GM23248 (cell line): ENCODE measurements around the gene ZNF32. TPM values are rescaled to one million over a fixed set of nuclear protein-coding genes. Genes with fewer than 3 reads are reported as not detected.
"Not testable (repeated sequence)": the region's sequence is repeated elsewhere in the genome, so short reads cannot be mapped to it uniquely, and the experiment has no call there.

Experiments
- DNase-seq: peaks from one replicate; pipeline ENCODE4 v3.0.0-alpha.2; 2015
- H2AFZ ChIP-seq: fragments of 200-600 bp; sonication (generic); 2 replicates; pipeline ENCODE4 v1.6.1; 2016; ENCODE audit warnings: antibody characterized with exemption
- H3F3A ChIP-seq: fragments of 200-600 bp; sonication (generic); 2 replicates; pipeline ENCODE4 v1.6.1; 2016; ENCODE audit warnings: mild to moderate bottlenecking, antibody characterized with exemption, mixed run types; ENCODE audit not compliant: insufficient read depth
- H3K27ac ChIP-seq: fragments of 200-600 bp; sonication (generic); 2 replicates; pipeline ENCODE4 v1.5.1; 2016; ENCODE audit warnings: mild to moderate bottlenecking
- H3K27me3 ChIP-seq: fragments of 200-600 bp; sonication (generic); replicated peaks from 2 replicates; pipeline ENCODE4 v1.6.1; 2016; ENCODE audit warnings: mild to moderate bottlenecking; ENCODE audit not compliant: insufficient read depth
- H3K36me3 ChIP-seq: fragments of 200-600 bp; sonication (generic); 2 replicates; pipeline ENCODE4 v1.6.1; 2016; ENCODE audit warnings: low read depth, mild to moderate bottlenecking
- H3K4me1 ChIP-seq: fragments of 200-600 bp; sonication (generic); 2 replicates; pipeline ENCODE4 v1.6.1; 2016; ENCODE audit warnings: mild to moderate bottlenecking; ENCODE audit not compliant: insufficient read depth
- H3K4me2 ChIP-seq: fragments of 200-600 bp; sonication (generic); one replicate; pipeline ENCODE4 v1.6.1; 2016; ENCODE audit warnings: mild to moderate bottlenecking; ENCODE audit not compliant: unreplicated experiment
- H3K4me3 ChIP-seq: fragments of 200-600 bp; sonication (generic); 2 replicates; pipeline ENCODE4 v1.5.1; 2016; ENCODE audit warnings: mild to moderate bottlenecking
- H3K79me2 ChIP-seq: fragments of 200-600 bp; sonication (generic); 2 replicates; pipeline ENCODE4 v1.6.1; 2016; ENCODE audit warnings: mild to moderate bottlenecking; ENCODE audit not compliant: insufficient read depth
- H3K9ac ChIP-seq: fragments of 200-600 bp; sonication (generic); 2 replicates; pipeline ENCODE4 v1.6.1; 2016; ENCODE audit warnings: mild to moderate bottlenecking
- H3K9me2 ChIP-seq: fragments of 200-600 bp; sonication (generic); 2 replicates; pipeline ENCODE4 v1.6.1; 2016; ENCODE audit warnings: mixed run types, mild to moderate bottlenecking, moderate library complexity; ENCODE audit not compliant: insufficient read depth
- H3K9me3 ChIP-seq: fragments of 200-600 bp; sonication (generic); one replicate; pipeline ENCODE4 v1.6.1; 2017; ENCODE audit warnings: low read depth
- H4K20me1 ChIP-seq: fragments of 200-600 bp; sonication (generic); 2 replicates; pipeline ENCODE4 v1.6.0; 2016; ENCODE audit not compliant: insufficient read depth
- EZH2 ChIP-seq: fragments of 200-600 bp; sonication (generic); IDR thresholded peaks from 2 replicates; pipeline ENCODE4 v1.6.1; 2018; ENCODE audit warnings: antibody characterized with exemption, mild to moderate bottlenecking; ENCODE audit not compliant: insufficient read depth, poor library complexity, severe bottlenecking
- EZH2phosphoT487 ChIP-seq: fragments of 200-600 bp; sonication (generic); IDR thresholded peaks from 2 replicates; pipeline ENCODE4 v1.6.1; 2018; ENCODE audit warnings: antibody characterized with exemption, moderate library complexity, mild to moderate bottlenecking, low read depth; ENCODE audit not compliant: insufficient read depth
- WGBS, 2 experiments: methylation state at CpG; one replicate each; pipeline ENCODE4 v1.1.6; 2015 to 2017; ENCODE audit warnings: low lambda C conversion rate in 2 of 2, low coverage in 1 of 2; ENCODE audit errors: missing lambda C conversion rate in 2 of 2; 5-methylcytosine and 5-hydroxymethylcytosine counted together
- in situ Hi-C: fragments of 300-500 bp; cut with MboI; formaldehyde crosslinking; loops from 2 replicates; pipeline ENCODE4 v1.15.0; 2020
- polyA plus RNA-seq: library from polyadenylated mRNA; unstranded; fragments of >200 nt; fragmentation: Nextera tagmentation; extraction: Ambion mirVana; gene quantifications from 2 replicates; pipeline ENCODE4 v1.2.1, GENCODE V29; 2016
- total RNA-seq: library from RNA; depleted of rRNA; stranded (reverse); fragments of >200 nt; shearing (Covaris generic); gene quantifications from 2 replicates; pipeline ENCODE4 v1.2.3, GENCODE V29; 2014

Gene ZNF32
- total and polyA plus RNA-seq, 2 experiments from 2014 or later: 24.6 to 42.1 TPM

DNA sequence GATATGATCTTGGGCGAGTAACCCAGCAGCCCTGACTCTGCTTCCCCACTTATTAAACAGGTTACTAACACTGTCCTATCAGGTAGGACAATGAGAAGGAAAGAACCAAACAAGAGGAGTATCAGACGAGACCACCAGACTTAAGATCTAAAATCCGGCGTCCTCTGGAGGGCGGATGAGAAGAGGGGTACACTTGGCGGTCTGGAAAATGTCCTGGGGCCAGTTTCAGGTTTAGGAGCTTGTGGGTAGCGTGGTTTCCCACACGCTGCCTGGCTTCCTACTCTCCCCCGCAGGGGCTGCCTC is 635 bp downstream of the ZNF32 start:
- no peaks in the 10 kb centered on the region for H4K20me1 ChIP-seq
- no peak for DNase-seq
- H3K9ac ChIP-seq: peak overlapping the region; percentile 89
- 34 to 48% methylated on average over 9 of the region's 9 CpGs for WGBS, 2 experiments
- TF ChIP-seq EZH2phosphoT487: no peak
- TF ChIP-seq EZH2: no peak
- peaks cover 18% of the 10 kb centered on the region for H3K79me2 ChIP-seq
- peak overlapping the region; percentile 77 for H3K4me2 ChIP-seq
- no peaks in the 10 kb centered on the region for H3K27me3 ChIP-seq
- in situ Hi-C loops: no loop called here
- H3K4me1 ChIP-seq: no peaks in the 10 kb centered on the region
- H2AFZ ChIP-seq: peak overlapping the region; percentile 95
- H3K9me2 ChIP-seq: no peaks in the 10 kb centered on the region
- H3K27ac ChIP-seq: peak overlapping the region; percentile 18
- H3K36me3 ChIP-seq: peaks cover 30% of the 10 kb centered on the region
- H3K9me3 ChIP-seq: peaks cover 12% of the 10 kb centered on the region
- peak overlapping the region; percentile 77 for H3K4me3 ChIP-seq
- peaks cover 9% of the 10 kb centered on the region; the same call in 1 of the 2 replicates for H3F3A ChIP-seq

DNA sequence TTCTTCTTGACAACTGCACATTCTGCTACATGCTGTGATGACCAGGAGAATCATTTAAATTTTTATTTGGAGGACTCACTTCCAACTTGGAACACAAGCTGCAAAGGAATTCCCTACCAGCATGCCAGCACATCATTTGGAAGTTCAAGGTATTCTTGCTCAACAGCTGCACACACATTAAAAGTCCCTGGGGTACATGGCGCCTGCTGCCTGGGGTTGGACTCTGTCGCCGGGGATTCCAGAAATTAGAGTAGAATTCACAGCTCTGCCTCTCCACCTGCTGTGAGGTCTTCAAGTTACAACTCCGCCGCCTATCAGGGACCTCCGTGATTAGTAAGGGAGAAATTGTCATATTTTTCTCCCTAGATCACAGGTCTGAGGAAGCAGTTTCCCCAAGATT is 1.1 kb downstream of the ZNF32 start:
- H3K9me3 ChIP-seq: peaks cover 12% of the 10 kb centered on the region
- H3K4me3 ChIP-seq: peak overlapping the region; percentile 77
- H3K27me3 ChIP-seq: no peaks in the 10 kb centered on the region
- H3F3A ChIP-seq: peaks cover 9% of the 10 kb centered on the region; the same call in 1 of the 2 replicates
- peaks cover 35% of the 10 kb centered on the region for H3K36me3 ChIP-seq
- peak; percentile 7 for DNase-seq
- TF ChIP-seq EZH2phosphoT487: no peak
- no peak for TF ChIP-seq EZH2
- no peaks in the 10 kb centered on the region for H4K20me1 ChIP-seq
- H3K9ac ChIP-seq: peak overlapping the region; percentile 89
- H2AFZ ChIP-seq: peak overlapping the region; percentile 95
- H3K9me2 ChIP-seq: no peaks in the 10 kb centered on the region
- in situ Hi-C loops: no loop called here
- peaks cover 18% of the 10 kb centered on the region for H3K79me2 ChIP-seq
- H3K4me1 ChIP-seq: no peaks in the 10 kb centered on the region
- no peak overlapping the region for H3K27ac ChIP-seq
- H3K4me2 ChIP-seq: peak overlapping the region; percentile 77
- 99 to 100% methylated on average over 6 of the region's 6 CpGs for WGBS, 2 experiments

DNA sequence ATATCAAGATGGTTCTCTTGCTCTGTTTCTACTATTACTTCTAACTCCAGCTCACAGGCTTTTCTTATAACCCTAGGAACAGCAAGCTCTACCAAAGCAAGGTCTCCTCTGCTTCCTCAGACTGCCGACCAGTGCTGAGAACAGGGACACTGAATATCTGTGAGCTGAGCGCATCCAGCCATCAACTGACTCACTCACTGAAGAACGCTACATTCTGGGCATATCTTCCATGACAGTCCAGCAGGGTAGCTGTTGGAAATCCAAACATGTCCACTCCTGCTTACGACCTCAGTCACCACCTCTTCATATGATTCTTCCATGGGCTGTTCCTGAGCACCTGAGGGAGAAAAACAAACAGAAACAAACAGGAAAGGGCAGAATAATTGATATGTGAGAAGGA is 2.8 kb downstream of the ZNF32 start:
- no peaks in the 10 kb centered on the region for H3K4me1 ChIP-seq
- no peaks in the 10 kb centered on the region for H3K27me3 ChIP-seq
- no peak for TF ChIP-seq EZH2
- no peak for TF ChIP-seq EZH2phosphoT487
- no peak for DNase-seq
- no peak overlapping the region for H2AFZ ChIP-seq
- no peaks in the 10 kb centered on the region for H3K9me2 ChIP-seq
- peaks cover 9% of the 10 kb centered on the region; the same call in 1 of the 2 replicates for H3F3A ChIP-seq
- peaks cover 18% of the 10 kb centered on the region for H3K79me2 ChIP-seq
- no peak overlapping the region for H3K4me2 ChIP-seq
- H3K9ac ChIP-seq: no peak overlapping the region
- in situ Hi-C loops: no loop called here
- H4K20me1 ChIP-seq: no peaks in the 10 kb centered on the region
- H3K27ac ChIP-seq: no peak overlapping the region
- 92 to 96% methylated on average over 4 of the region's 4 CpGs for WGBS, 2 experiments
- H3K36me3 ChIP-seq: peaks cover 35% of the 10 kb centered on the region
- H3K9me3 ChIP-seq: peaks cover 12% of the 10 kb centered on the region
- no peak overlapping the region for H3K4me3 ChIP-seq

DNA sequence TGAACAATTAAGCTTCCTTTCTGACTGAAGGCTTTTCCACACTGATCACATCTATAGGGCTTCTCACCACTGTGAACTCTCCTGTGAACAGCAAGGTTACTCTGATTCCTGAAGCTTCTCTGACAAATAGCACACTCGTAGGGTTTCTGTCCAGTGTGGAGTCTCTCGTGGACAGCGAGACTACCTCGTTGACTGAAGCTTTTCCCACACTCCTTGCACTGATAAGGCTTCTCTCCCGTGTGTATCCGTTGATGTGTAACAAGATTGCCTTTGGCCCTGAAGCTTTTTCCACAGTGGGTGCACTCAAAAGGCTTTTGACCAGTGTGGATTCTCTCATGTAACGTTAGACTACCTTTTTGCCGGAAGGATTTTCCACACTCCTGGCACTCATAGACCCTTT is 4.4 kb downstream of the ZNF32 start:
- H3K27me3 ChIP-seq: no peaks in the 10 kb centered on the region
- H2AFZ ChIP-seq: no peak overlapping the region
- H3K4me3 ChIP-seq: no peak overlapping the region
- peaks cover 12% of the 10 kb centered on the region for H3K9me3 ChIP-seq
- H4K20me1 ChIP-seq: no peaks in the 10 kb centered on the region
- peaks cover 18% of the 10 kb centered on the region for H3K79me2 ChIP-seq
- DNase-seq: peak; percentile 33
- no peak for TF ChIP-seq EZH2phosphoT487
- TF ChIP-seq EZH2: no peak
- H3K4me1 ChIP-seq: no peaks in the 10 kb centered on the region
- H3K9me2 ChIP-seq: no peaks in the 10 kb centered on the region
- H3K27ac ChIP-seq: no peak overlapping the region
- H3K4me2 ChIP-seq: no peak overlapping the region
- H3F3A ChIP-seq: peaks cover 9% of the 10 kb centered on the region; the same call in 1 of the 2 replicates
- WGBS, 2 experiments: 97 to 98% methylated on average over 8 of the region's 8 CpGs
- no peak overlapping the region for H3K9ac ChIP-seq
- peaks cover 35% of the 10 kb centered on the region for H3K36me3 ChIP-seq
- in situ Hi-C loops: no loop called here

DNA sequence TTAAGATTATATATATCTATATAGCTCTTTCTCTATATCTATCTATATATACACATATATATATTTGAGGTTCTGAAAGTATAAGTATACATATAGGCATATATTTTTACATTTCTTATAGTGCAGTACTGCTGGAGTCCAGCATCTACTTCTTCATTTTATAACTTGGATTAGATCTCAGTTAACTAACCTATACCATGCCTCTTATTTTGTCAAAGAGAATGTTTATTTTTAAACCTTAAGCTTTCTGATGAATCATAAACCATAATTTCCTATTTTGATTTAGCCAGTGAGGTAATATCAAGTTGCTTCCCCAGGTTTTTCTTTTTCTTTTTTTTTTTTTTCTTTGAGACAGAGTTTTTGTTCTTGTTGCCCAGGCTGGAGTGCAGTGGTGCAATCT is 8.1 kb downstream of the ZNF32 start:
- Histone ChIP-seq H4K20me1 (no peaks in the 10 kb centered on the region), H3K4me3 (no peak overlapping the region), H3K4me2 (no peak overlapping the region), H3K9me3 (peaks cover 12% of the 10 kb centered on the region), H3F3A (peaks cover 9% of the 10 kb centered on the region; the same call in 1 of the 2 replicates), H3K9ac (no peak overlapping the region), H3K4me1 (no peaks in the 10 kb centered on the region), H3K79me2 (no peaks in the 10 kb centered on the region), H3K9me2 (no peaks in the 10 kb centered on the region), H3K27ac (no peak overlapping the region), H3K36me3 (peaks cover 30% of the 10 kb centered on the region), H3K27me3 (no peaks in the 10 kb centered on the region), H2AFZ (no peak overlapping the region)
- TF ChIP-seq EZH2 (no peak), EZH2phosphoT487 (no peak)
- DNase-seq: no peak
- in situ Hi-C loops: no loop called here

DNA sequence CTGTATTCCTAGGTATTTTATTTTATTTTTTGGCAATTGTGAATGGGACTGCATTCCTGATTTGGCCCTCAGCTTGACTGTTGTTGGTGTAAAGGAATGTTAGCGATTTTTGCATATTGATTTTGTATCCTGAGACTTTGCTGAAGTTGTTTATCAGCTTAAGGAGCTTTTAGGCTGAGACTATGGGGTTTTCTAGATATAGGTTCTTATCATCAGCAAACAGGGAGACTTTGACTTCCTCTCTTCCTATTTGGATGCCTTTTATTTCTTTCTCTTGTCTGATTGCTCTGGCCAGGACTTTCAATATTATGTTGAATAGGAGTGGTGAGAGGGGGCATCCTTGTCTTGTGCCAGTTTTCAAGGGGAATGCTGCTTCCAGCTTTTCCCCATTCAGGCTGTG is 12.9 kb downstream of the ZNF32 start:
- H3F3A ChIP-seq, H4K20me1 ChIP-seq, in situ Hi-C loops, H3K27ac ChIP-seq, H3K27me3 ChIP-seq, H3K9ac ChIP-seq, DNase-seq, H3K4me3 ChIP-seq, H2AFZ ChIP-seq, H3K79me2 ChIP-seq, H3K4me1 ChIP-seq, H3K4me2 ChIP-seq, H3K9me3 ChIP-seq, H3K9me2 ChIP-seq, H3K36me3 ChIP-seq: not testable (repeated sequence)
- 4 to 8% methylated on average over 1 of the region's 1 CpG for WGBS, 2 experiments
